Kidney (tissue), 14 donors: ENCODE measurements around the gene DPYSL4. TPM values are rescaled to one million over a fixed set of nuclear protein-coding genes. Genes with fewer than 3 reads are reported as not detected.

Experiments used
- DNase-seq, 5 donors: peaks; one replicate each; pipeline ENCODE4 v3.0.0-alpha.2; 2013 to 2020
- FAIRE-seq: peaks from 2 replicates; lab custom pipeline; 2012; peaks lifted over from hg19 to GRCh38; lab: Jason Lieb, UNC
- H3K27ac ChIP-seq, 2 donors: one replicate each; pipeline ENCODE4 v1.7.0; 2013; ENCODE audit warnings: low read depth in 2 of 2, low read length in 2 of 2, inconsistent platforms in 1 of 2
- H3K27me3 ChIP-seq: one replicate; pipeline ENCODE4 v1.7.1; 2013; ENCODE audit warnings: low read length, inconsistent platforms; ENCODE audit not compliant: control insufficient read depth, insufficient read depth
- H3K36me3 ChIP-seq, 3 donors: one replicate each; pipeline versions ENCODE4 v1.7.0 to v1.7.1; 2013; ENCODE audit warnings: low read length in 3 of 3, control low read depth in 1 of 3, inconsistent platforms in 1 of 3; ENCODE audit not compliant: insufficient read depth in 3 of 3, control insufficient read depth in 2 of 3
- H3K4me1 ChIP-seq, 3 donors: one replicate each; pipeline versions ENCODE4 v1.7.0 to v1.7.1; 2013; ENCODE audit warnings: low read length in 3 of 3, inconsistent platforms in 1 of 3, low read depth in 1 of 3; ENCODE audit not compliant: control insufficient read depth in 2 of 3, insufficient read depth in 2 of 3
- H3K4me3 ChIP-seq, 3 donors: one replicate each; pipeline versions ENCODE4 v1.7.0 to v1.8.1; 2013; ENCODE audit warnings: low read length in 3 of 3, control low read depth in 1 of 3, inconsistent platforms in 1 of 3
- H3K9ac ChIP-seq, 3 donors: one replicate each; pipeline versions ENCODE4 v1.7.0 to v1.7.1; 2013; ENCODE audit warnings: low read length in 3 of 3, control low read depth in 1 of 3, inconsistent platforms in 1 of 3
- H3K9me3 ChIP-seq, 3 donors: one replicate each; pipeline versions ENCODE4 v1.7.0 to v1.7.1; 2013; ENCODE audit warnings: low read length in 3 of 3, control low read depth in 1 of 3, inconsistent platforms in 1 of 3; ENCODE audit not compliant: control insufficient read depth in 2 of 3, insufficient read depth in 1 of 3
- CTCF ChIP-seq: IDR thresholded peaks from 3 replicates; pipeline ENCODE4 v1.5.1; 2012; ENCODE audit warnings: mild to moderate bottlenecking, moderate library complexity, borderline replicate concordance; ENCODE audit not compliant: insufficient read depth; ENCODE audit errors: extremely low read depth
- intact Hi-C: fragments of 100-400 bp; cut with DNase I; formaldehyde crosslinking; loops from one replicate; pipeline ENCODE4 v1.11.1; 2022
- polyA plus RNA-seq: library from polyadenylated mRNA; stranded (reverse); fragments of 350-450 nt; fragmentation: Illumina TruSeq; extraction: RNeasy Lipid Tissue Mini Kit (QIAGEN cat#74804); gene quantifications from one replicate; pipeline ENCODE4 v1.2.3, GENCODE V29; 2014; ENCODE audit warnings: low read depth, low replicate concordance; ENCODE audit not compliant: insufficient read depth
- total RNA-seq: library from RNA; stranded (reverse); fragmentation: NEBNext Ultra II Directional; extraction: Animal tissue kit (Norgen Biotek cat#: 25700); gene quantifications from one replicate; pipeline ENCODE4 v1.2.1, GENCODE V29; 2021
- donor health status: control.
- donor health status: control.
- donor health status: control.
- donor health status: control.
- donor health status: control.
- donor health status: DM: yes; HTN: yes; CAD: no.
- donor health status: Normal renal cell carcinoma (clear cell type).

The DPYSL4 gene
- total and polyA plus RNA-seq, 2 donors from 2014 or later: 0.60 TPM; not detected in 1

- Histone ChIP-seq H3K36me3 (no peaks in the 10 kb centered on the region), H3K27me3 (no peaks in the 10 kb centered on the region), H3K27ac (no peak overlapping the region), H3K4me3 (no peak overlapping the region), H3K9ac (no peak overlapping the region), H3K9me3 (no peaks in the 10 kb centered on the region), H3K4me1 (no peaks in the 10 kb centered on the region)
- TF ChIP-seq CTCF: no peak
- intact Hi-C loops: no loop called here
- DNase-seq (no peak), FAIRE-seq (no peak)
Observed at GRCh38 chr10:132242103-132242840, 55.5 kb downstream of the DPYSL4 start.

GRCh38 chr10:132243141-132243540, 56.4 kb downstream of the DPYSL4 start:
- no peak for TF ChIP-seq CTCF
- Histone ChIP-seq H3K27me3 (no peaks in the 10 kb centered on the region), H3K4me3 (no peak overlapping the region), H3K36me3 (no peaks in the 10 kb centered on the region), H3K9ac (no peak overlapping the region), H3K4me1 (no peaks in the 10 kb centered on the region), H3K9me3 (no peaks in the 10 kb centered on the region), H3K27ac (no peak overlapping the region)
- DNase-seq: no peak
- FAIRE-seq: no peak
- intact Hi-C loops: no loop called here

- DNase-seq (no peak), FAIRE-seq (no peak)
- intact Hi-C loops: no loop called here
- no peak overlapping the region for H3K4me3 ChIP-seq
- H3K4me1 ChIP-seq: no peaks in the 10 kb centered on the region
- no peaks in the 10 kb centered on the region for H3K9me3 ChIP-seq
- no peaks in the 10 kb centered on the region for H3K27me3 ChIP-seq
- no peak overlapping the region for H3K27ac ChIP-seq
- no peaks in the 10 kb centered on the region for H3K36me3 ChIP-seq
- no peak overlapping the region for H3K9ac ChIP-seq
- no peak for TF ChIP-seq CTCF
Observed at GRCh38 chr10:132243626-132244025, 56.9 kb downstream of the DPYSL4 start.
